NCI-H1694 (cell line): ENCODE data around the gene CNTF.

Experiments
- DNase-seq: peaks from one replicate; lab custom pipeline; 2025; lab: John Stamatoyannopoulos, UW

Gene CNTF

GRCh38 chr11:58641803-58642581 is 19.5 kb downstream of the CNTF start:
- DNase-seq, result no peak

- DNase-seq, result no peak
These were observed 23.4 kb downstream of the CNTF start for GRCh38 chr11:58645854-58646253.

DNA sequence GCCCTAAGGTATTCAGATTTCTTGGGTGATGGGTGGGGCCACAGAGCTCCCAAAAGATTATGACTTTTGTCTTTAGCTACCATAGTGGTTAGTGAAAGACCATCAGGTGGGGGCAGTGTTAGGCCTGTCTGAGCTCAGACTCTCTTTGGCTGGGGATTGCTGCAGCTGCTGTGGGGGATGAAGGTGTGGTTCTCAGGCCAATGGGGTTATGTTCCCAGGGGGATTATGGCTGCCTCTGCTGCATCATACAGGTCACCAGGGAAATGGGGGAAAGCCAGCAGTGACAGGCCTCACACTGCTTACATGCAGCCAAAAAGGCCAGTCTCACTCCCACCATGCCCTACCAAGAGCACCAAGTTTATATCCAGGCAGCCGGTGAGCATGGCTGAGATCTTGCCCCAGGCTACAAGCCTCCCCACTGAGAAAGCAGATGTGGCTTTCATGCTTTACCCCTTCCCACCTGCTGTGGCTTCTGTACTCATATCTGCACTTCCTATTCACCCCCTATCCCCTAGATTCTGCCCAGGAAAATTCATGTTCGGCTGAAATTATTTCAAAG is 24.8 kb downstream of the CNTF start:
- no peak for DNase-seq

DNA sequence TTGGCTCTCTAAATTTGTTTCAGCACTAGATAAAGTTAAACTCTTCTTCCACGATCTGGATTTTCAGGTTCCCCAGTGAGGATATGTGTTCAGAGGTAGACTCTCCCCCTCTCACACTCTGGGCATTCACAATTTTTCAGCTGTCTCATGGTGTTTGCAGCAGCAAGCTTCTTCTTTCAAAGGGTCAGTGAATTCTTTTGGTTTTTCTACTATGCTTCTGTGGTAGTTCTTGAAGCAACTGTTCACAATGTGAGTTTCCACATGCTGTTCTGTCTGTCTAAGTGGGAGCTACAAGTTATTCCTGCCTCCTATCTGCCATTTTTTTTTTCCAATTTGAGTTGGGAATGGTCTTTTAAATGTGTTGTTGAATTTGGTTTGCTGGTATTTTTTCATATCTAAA is 25.4 kb downstream of the CNTF start:
- no peak for DNase-seq

DNA sequence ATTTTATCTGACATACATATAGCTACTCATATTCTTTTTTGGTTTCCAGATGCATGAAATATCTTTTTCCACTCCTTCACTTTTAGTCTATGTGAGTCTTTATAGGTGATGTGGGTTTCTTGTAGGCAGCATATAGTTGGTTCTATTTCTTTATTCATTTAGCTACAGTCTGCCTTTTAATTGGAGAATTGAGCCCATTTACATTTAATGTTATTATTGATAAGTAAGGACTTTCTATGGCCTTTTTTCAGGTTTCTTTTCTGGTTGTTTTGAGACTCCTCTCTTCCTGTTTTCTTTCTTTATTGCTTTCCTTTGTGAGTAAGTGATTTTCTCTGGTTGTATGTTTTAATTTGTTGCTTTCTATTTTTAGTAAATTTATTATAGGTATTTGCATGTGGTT is 27.2 kb downstream of the CNTF start:
- no peak for DNase-seq

GRCh38 chr11:58650496-58650895 is 28.0 kb downstream of the CNTF start:
- no peak for DNase-seq

- DNase-seq, result no peak
These were observed 30.3 kb downstream of the CNTF start for GRCh38 chr11:58652726-58653280.

GRCh38 chr11:58654079-58654907 is 31.8 kb downstream of the CNTF start:
- DNase-seq, result peak; percentile 43

DNA sequence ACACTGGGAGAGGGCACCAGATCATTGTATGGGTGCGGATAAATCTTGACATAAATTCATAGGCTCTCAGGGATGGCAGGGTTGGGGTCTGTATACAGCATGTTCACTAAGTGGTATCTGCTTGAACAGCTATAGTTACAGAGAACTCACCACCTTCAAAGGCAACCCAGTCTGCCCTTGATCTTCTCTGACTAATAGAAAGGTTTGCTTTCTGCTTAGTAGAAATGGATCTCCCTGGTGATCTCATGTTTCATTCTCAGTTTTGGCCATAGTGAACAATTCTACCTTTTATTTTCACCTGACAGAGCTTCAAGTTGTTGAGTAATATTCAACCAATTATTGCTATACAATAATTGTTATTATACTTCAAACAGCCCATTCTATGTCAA is 32.4 kb downstream of the CNTF start:
- no peak for DNase-seq

DNA sequence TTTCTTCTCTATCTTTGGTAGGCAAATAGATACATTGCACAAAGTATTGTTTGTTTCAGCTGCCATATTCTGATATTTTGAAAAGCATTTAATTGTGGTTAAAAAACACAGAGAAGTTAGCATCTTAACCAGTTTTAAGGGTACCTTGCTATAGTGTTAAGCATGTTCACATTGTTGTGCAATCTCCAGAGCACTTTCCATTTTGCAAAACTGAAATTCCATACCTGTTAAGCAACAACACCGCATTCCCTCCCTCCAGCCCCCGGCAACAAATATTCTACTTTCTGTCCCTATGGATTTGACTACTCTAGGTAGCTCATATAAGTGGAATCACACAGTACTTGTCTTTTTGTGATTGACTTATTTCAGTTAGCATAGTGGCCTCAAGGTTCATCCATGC is 33.9 kb downstream of the CNTF start:
- DNase-seq, result no peak

DNA sequence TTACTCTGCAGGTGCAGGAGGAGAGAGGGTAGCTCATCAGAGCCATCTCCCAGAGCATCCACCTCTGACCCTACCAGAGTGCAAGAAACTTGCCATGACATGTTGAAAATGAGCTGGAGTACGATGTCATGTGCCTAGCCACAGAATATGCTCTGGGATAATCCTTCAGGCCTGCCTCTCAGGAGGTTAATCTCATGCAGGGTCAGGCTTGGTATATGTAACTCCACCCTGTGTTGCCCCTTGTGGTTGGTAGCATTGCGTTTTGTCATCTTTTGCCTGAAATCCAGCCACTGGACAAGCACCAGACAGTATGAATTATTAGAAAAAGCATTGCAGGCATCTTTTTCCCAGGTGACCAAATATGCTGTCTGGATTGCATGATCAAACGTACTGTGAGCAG is 36.2 kb downstream of the CNTF start:
- no peak for DNase-seq

GRCh38 chr11:58659404-58659803 is 36.9 kb downstream of the CNTF start:
- DNase-seq, result no peak

- no peak for DNase-seq
These were observed 37.6 kb downstream of the CNTF start for GRCh38 chr11:58659910-58660570.

DNA sequence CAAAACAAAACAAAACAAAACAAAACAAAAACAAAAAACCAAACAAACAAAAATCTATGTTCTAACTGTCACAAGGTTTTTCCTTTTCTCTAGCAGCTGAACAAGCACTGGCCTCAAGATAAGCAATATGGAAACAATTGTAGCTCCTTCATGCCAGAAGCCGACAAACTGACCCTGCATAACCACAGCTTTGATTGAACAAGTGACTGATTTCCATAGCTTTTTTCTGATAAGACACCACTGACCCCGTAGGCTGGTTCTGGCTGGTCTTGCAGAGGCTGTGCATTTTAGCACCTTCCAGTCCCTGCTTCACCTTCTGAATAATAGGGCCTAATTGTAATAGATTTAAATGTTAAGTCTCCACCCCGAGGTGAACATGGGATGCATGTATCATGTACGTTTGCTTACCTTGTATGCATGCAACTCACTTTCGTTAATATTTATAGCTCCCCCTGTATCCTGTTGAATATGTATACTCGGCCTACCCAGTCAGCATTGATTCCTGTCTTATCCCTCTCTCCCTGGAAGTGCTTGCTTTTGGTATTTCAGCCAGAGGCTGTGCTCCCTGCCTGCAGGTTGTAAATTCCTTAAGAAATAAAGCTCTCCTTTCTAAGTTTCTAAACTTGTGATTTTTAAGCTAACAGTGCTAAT is 49.6 kb downstream of the CNTF start:
- DNase-seq, result no peak

- DNase-seq, result no peak
These were observed 52.1 kb downstream of the CNTF start for GRCh38 chr11:58674609-58675008.
